KMS-11 (cell line): Measurements from ENCODE around the gene TGIF1.

Source experiments
- H2AFZ ChIP-seq: fragments of 200-600 bp; sonication (generic); 2 replicates; pipeline ENCODE4 v1.6.1; 2016; ENCODE audit warnings: antibody characterized with exemption, mixed run types, low read depth
- H3K27ac ChIP-seq: fragments of 200-600 bp; sonication (generic); 2 replicates; pipeline ENCODE4 v1.6.1; 2016; ENCODE audit warnings: mild to moderate bottlenecking, mixed run types
- H3K27me3 ChIP-seq: fragments of 200-600 bp; sonication (generic); 2 replicates; pipeline ENCODE4 v1.6.1; 2017; ENCODE audit warnings: mild to moderate bottlenecking, low read depth, mixed run types, moderate library complexity; ENCODE audit not compliant: insufficient read depth
- H3K36me3 ChIP-seq: fragments of 200-600 bp; sonication (generic); 2 replicates; pipeline ENCODE4 v1.6.1; 2017; ENCODE audit warnings: mild to moderate bottlenecking, mixed run types; ENCODE audit not compliant: insufficient read depth
- H3K4me1 ChIP-seq: fragments of 200-600 bp; sonication (generic); 2 replicates; pipeline ENCODE4 v1.6.1; 2016; ENCODE audit warnings: mild to moderate bottlenecking, low read depth, mixed run types; ENCODE audit not compliant: poor library complexity, severe bottlenecking
- H3K4me2 ChIP-seq: fragments of 200-600 bp; sonication (generic); 2 replicates; pipeline ENCODE4 v1.7.0; 2016; ENCODE audit warnings: mild to moderate bottlenecking, mixed run types
- H3K4me3 ChIP-seq: fragments of 200-600 bp; sonication (generic); IDR thresholded peaks from 2 replicates; pipeline ENCODE4 v1.6.1; 2017; ENCODE audit warnings: low read depth, low read length, mixed read lengths; ENCODE audit not compliant: insufficient read depth
- H3K79me2 ChIP-seq: fragments of 200-600 bp; sonication (generic); 2 replicates; pipeline ENCODE4 v1.6.1; 2016; ENCODE audit warnings: low read depth, mixed run types; ENCODE audit not compliant: insufficient read depth
- H3K9ac ChIP-seq: fragments of 200-600 bp; sonication (generic); 2 replicates; pipeline ENCODE4 v1.6.1; 2016; ENCODE audit warnings: mild to moderate bottlenecking, mixed run types
- H4K20me1 ChIP-seq: fragments of 200-600 bp; sonication (generic); 2 replicates; pipeline ENCODE4 v1.6.1; 2016; ENCODE audit warnings: mild to moderate bottlenecking, mixed run types; ENCODE audit not compliant: insufficient read depth
- CTCF ChIP-seq: fragments of 200-600 bp; sonication (generic); conservative IDR thresholded peaks from 2 replicates; pipeline ENCODE4 v1.6.1; 2017; ENCODE audit warnings: low read depth, mild to moderate bottlenecking, antibody characterized with exemption, low read length, moderate library complexity, mixed read lengths

TGIF1 gene

DNA sequence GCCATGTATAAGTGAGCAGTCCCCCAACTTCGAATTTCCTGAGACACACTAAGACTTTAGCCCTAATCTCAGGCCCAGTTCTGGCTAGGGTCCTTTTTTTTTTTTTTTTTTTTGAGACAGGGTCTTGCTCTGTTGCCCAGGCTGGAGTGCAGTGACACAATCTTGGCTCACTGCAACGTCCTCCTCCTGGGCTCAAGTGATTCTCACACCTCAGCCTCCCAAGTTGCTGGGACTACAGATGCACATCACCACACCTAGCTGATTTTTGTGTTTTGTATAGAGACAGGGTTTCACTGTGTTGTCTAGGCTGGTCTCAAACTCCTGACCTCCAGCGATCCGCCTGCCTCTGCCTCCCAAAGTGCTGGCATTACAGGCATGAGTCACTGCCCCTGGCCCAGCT lies 23.9 kb upstream of the TGIF1 start:
- H3K4me1 ChIP-seq: no peaks in the 10 kb centered on the region
- no peaks in the 10 kb centered on the region for H4K20me1 ChIP-seq
- no peak overlapping the region for H3K27ac ChIP-seq
- no peaks in the 10 kb centered on the region for H3K27me3 ChIP-seq
- no peaks in the 10 kb centered on the region for H3K79me2 ChIP-seq
- no peak overlapping the region for H2AFZ ChIP-seq
- H3K36me3 ChIP-seq: no peaks in the 10 kb centered on the region
- no peak overlapping the region for H3K4me2 ChIP-seq
- no peak for TF ChIP-seq CTCF
- no peak overlapping the region for H3K9ac ChIP-seq
- no peak overlapping the region for H3K4me3 ChIP-seq

GRCh38 chr18:3427944-3428343 lies 22.0 kb upstream of the TGIF1 start:
- Histone ChIP-seq H4K20me1 (no peaks in the 10 kb centered on the region), H3K79me2 (no peaks in the 10 kb centered on the region), H3K27ac (no peak overlapping the region), H3K4me3 (no peak overlapping the region), H2AFZ (no peak overlapping the region), H3K9ac (no peak overlapping the region), H3K36me3 (no peaks in the 10 kb centered on the region), H3K4me1 (no peaks in the 10 kb centered on the region), H3K27me3 (no peaks in the 10 kb centered on the region), H3K4me2 (no peak overlapping the region)
- TF ChIP-seq CTCF: no peak

DNA sequence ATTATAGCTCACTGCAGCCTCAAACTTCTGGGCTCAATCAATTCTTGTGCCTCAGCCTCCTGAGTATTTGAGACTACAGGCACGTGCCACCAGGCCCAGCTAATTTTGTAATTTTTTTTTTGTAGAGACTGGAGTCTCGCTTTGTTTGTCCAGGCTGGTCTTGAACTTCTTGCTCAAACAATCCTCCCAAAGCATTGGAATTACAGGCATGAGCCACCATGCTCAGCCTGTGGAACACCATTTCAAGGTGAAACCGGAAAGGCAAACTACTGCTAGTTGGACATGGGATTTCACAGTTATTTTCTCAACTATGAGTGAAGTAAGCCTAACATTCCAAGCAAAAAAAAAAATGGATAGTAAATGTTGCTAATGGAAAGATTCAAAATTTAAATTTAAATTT lies 20.9 kb upstream of the TGIF1 start:
- Histone ChIP-seq H3K27ac (no peak overlapping the region), H3K9ac (no peak overlapping the region), H3K27me3 (no peaks in the 10 kb centered on the region), H3K36me3 (no peaks in the 10 kb centered on the region), H3K79me2 (no peaks in the 10 kb centered on the region), H3K4me3 (no peak overlapping the region), H3K4me2 (no peak overlapping the region), H2AFZ (no peak overlapping the region), H3K4me1 (no peaks in the 10 kb centered on the region), H4K20me1 (no peaks in the 10 kb centered on the region)
- TF ChIP-seq CTCF: no peak

- Histone ChIP-seq H3K36me3 (no peaks in the 10 kb centered on the region), H3K27ac (no peak overlapping the region), H4K20me1 (no peaks in the 10 kb centered on the region), H3K4me2 (no peak overlapping the region), H3K79me2 (no peaks in the 10 kb centered on the region), H2AFZ (no peak overlapping the region), H3K27me3 (no peaks in the 10 kb centered on the region), H3K9ac (no peak overlapping the region), H3K4me1 (no peaks in the 10 kb centered on the region), H3K4me3 (no peak overlapping the region)
- no peak for TF ChIP-seq CTCF
These were observed 15.3 kb upstream of the TGIF1 start for GRCh38 chr18:3434685-3435084.

DNA sequence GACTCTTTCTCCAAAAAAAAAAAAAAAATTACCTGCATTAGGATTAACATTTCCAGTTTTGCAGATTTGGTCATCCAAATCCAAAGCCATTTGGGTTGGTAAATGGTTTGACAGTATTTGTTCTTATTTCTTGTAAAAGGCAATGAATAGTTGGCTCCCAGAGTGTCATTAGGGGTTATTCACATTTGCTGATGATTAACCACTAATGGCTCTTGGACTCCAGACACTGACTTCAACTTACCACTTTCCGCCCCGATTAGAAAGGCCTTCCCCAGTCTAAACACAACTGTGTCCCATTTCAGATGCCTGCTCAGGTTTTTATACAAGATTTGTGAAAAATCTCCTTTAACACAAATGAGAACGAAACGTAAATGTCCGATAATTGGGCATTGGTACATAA lies 9.6 kb upstream of the TGIF1 start:
- Histone ChIP-seq H3K9ac (no peak overlapping the region), H2AFZ (no peak overlapping the region), H3K27me3 (no peaks in the 10 kb centered on the region), H3K4me2 (no peak overlapping the region), H4K20me1 (no peaks in the 10 kb centered on the region), H3K4me1 (no peaks in the 10 kb centered on the region), H3K36me3 (no peaks in the 10 kb centered on the region), H3K27ac (no peak overlapping the region), H3K4me3 (no peak overlapping the region), H3K79me2 (no peaks in the 10 kb centered on the region)
- no peak for TF ChIP-seq CTCF
